HEK293 (cell line): Measurements from ENCODE around the gene ABHD17A.

ENCODE experiments used
- CTCF ChIA-PET: fragments of 350-600 bp; formaldehyde crosslinking; extraction: SDS; loops from one replicate; lab custom pipeline; 2021; ENCODE audit warnings: antibody characterized with exemption; lab: Yijun Ruan, JAX
- POLR2A ChIA-PET: fragments of 300-600 bp; formaldehyde crosslinking; extraction: SDS; loops from one replicate; lab custom pipeline; 2020; ENCODE audit warnings: antibody characterized with exemption, inconsistent platforms; lab: Yijun Ruan, JAX
- H3K27ac ChIP-seq: fragments of 200-500 bp; sonication (Bioruptor generic); 2 replicates; pipeline ENCODE4 v1.5.1; 2014; ENCODE audit warnings: low read depth, low read length, control low read depth, inconsistent platforms; ENCODE audit errors: extremely low read depth
- H3K36me3 ChIP-seq, 2 experiments: fragments of 200-500 bp in 1 of 2; sonication (Bioruptor generic) in 1 of 2; 1 replicate in 1 of 2; 2 replicates in 1 of 2; pipeline ENCODE4 v1.5.1; 2014 to 2017; ENCODE audit warnings: inconsistent platforms in 2 of 2, low read length in 2 of 2; ENCODE audit not compliant: control insufficient read depth in 2 of 2, insufficient read depth in 1 of 2
- H3K4me1 ChIP-seq: fragments of 200-500 bp; sonication (Bioruptor generic); 2 replicates; pipeline ENCODE4 v1.5.1; 2014; ENCODE audit warnings: mild to moderate bottlenecking, low read length, inconsistent platforms; ENCODE audit not compliant: control insufficient read depth, insufficient read depth
- H3K4me3 ChIP-seq: 2 replicates; pipeline ENCODE4 v1.5.1; 2011; ENCODE audit warnings: low read depth, mild to moderate bottlenecking, control low read depth, low read length, moderate library complexity
- H3K9me3 ChIP-seq: fragments of 200-500 bp; sonication (Bioruptor generic); 2 replicates; pipeline ENCODE4 v1.5.1; 2014; ENCODE audit warnings: low read depth, low read length, inconsistent platforms; ENCODE audit not compliant: control insufficient read depth, insufficient read depth
- BCL11A ChIP-seq: fragments of 450-650 bp; formaldehyde crosslinking; IDR thresholded peaks from 2 replicates; pipeline ENCODE4 v1.5.1; 2016; ENCODE audit warnings: low read depth, missing biosample characterization, missing genetic modification characterization
- BCL6B ChIP-seq: fragments of 450-650 bp; formaldehyde crosslinking; IDR thresholded peaks from 2 replicates; pipeline ENCODE4 v1.5.1; 2017; ENCODE audit warnings: missing biosample characterization, missing genetic modification characterization
- GLIS2 ChIP-seq: fragments of 450-650 bp; formaldehyde crosslinking; IDR thresholded peaks from 2 replicates; pipeline ENCODE4 v1.5.1; 2016; ENCODE audit warnings: missing biosample characterization, missing genetic modification characterization
- HIC1 ChIP-seq: fragments of 450-650 bp; formaldehyde crosslinking; IDR thresholded peaks from 2 replicates; pipeline ENCODE4 v1.5.1; 2016; ENCODE audit warnings: missing biosample characterization, missing genetic modification characterization
- KLF1 ChIP-seq: fragments of 450-650 bp; formaldehyde crosslinking; IDR thresholded peaks from 2 replicates; pipeline ENCODE4 v1.5.1; 2016; ENCODE audit warnings: missing biosample characterization, missing genetic modification characterization
- KLF16 ChIP-seq: fragments of 450-650 bp; formaldehyde crosslinking; IDR thresholded peaks from 2 replicates; pipeline ENCODE4 v1.5.1; 2017; ENCODE audit warnings: missing biosample characterization, missing genetic modification characterization
- PRDM4 ChIP-seq: fragments of 450-650 bp; formaldehyde crosslinking; IDR thresholded peaks from 2 replicates; pipeline ENCODE4 v1.5.1; 2017; ENCODE audit warnings: missing biosample characterization, missing genetic modification characterization
- SCRT1 ChIP-seq: fragments of 450-650 bp; formaldehyde crosslinking; IDR thresholded peaks from 2 replicates; pipeline ENCODE4 v1.5.1; 2016; ENCODE audit warnings: missing biosample characterization, missing genetic modification characterization, borderline replicate concordance
- ZBTB6 ChIP-seq: fragments of 450-650 bp; formaldehyde crosslinking; IDR thresholded peaks from 2 replicates; pipeline ENCODE4 v1.5.1; 2017; ENCODE audit warnings: missing biosample characterization, missing genetic modification characterization
- ZBTB8A ChIP-seq: fragments of 450-650 bp; formaldehyde crosslinking; IDR thresholded peaks from 2 replicates; pipeline ENCODE4 v1.5.1; 2016; ENCODE audit warnings: missing biosample characterization, missing genetic modification characterization
- ZNF114 ChIP-seq: fragments of 450-650 bp; formaldehyde crosslinking; IDR thresholded peaks from 2 replicates; pipeline ENCODE4 v1.5.0; 2017; ENCODE audit warnings: missing biosample characterization, missing genetic modification characterization
- ZNF174 ChIP-seq: fragments of 450-650 bp; formaldehyde crosslinking; IDR thresholded peaks from 2 replicates; pipeline ENCODE4 v1.5.0; 2017; ENCODE audit warnings: missing biosample characterization, mild to moderate bottlenecking, missing genetic modification characterization
- ZNF610 ChIP-seq: fragments of 450-650 bp; formaldehyde crosslinking; IDR thresholded peaks from 2 replicates; pipeline ENCODE4 v1.5.1; 2016; ENCODE audit warnings: missing biosample characterization, missing genetic modification characterization, borderline replicate concordance
- ZNF621 ChIP-seq: fragments of 450-650 bp; formaldehyde crosslinking; IDR thresholded peaks from 2 replicates; pipeline ENCODE4 v1.5.1; 2017; ENCODE audit warnings: missing biosample characterization, missing genetic modification characterization
- ZNF664 ChIP-seq: fragments of 450-650 bp; formaldehyde crosslinking; IDR thresholded peaks from 2 replicates; pipeline ENCODE4 v1.5.1; 2016; ENCODE audit warnings: missing biosample characterization, missing genetic modification characterization
- ZNF707 ChIP-seq: fragments of 450-650 bp; formaldehyde crosslinking; IDR thresholded peaks from 2 replicates; pipeline ENCODE4 v1.5.1; 2016; ENCODE audit warnings: missing biosample characterization, missing genetic modification characterization
- ZNF792 ChIP-seq: fragments of 450-650 bp; formaldehyde crosslinking; IDR thresholded peaks from 2 replicates; pipeline ENCODE4 v1.5.1; 2016; ENCODE audit warnings: missing biosample characterization, missing genetic modification characterization
- ZSCAN23 ChIP-seq: fragments of 450-650 bp; formaldehyde crosslinking; IDR thresholded peaks from 2 replicates; pipeline ENCODE4 v1.5.1; 2016; ENCODE audit warnings: missing biosample characterization, missing genetic modification characterization

ABHD17A gene

GRCh38 chr19:1913781-1914577, 28.7 kb upstream of the ABHD17A start (continued):
- TF ChIP-seq HIC1 (tag by site-specific recombination), result 0 out of 2 replicates have a peak, but pooled peaks have one; percentile 13
- TF ChIP-seq ZNF174, result no peak
- no peak for TF ChIP-seq ZBTB8A
- no peak for TF ChIP-seq ZNF610 (tag by site-specific recombination)
- TF ChIP-seq ZNF707 (tag by site-specific recombination), result no peak
- TF ChIP-seq GLIS2 (tag by site-specific recombination), result 0 out of 2 replicates have a peak, but pooled peaks have one; percentile 15
- no peak for TF ChIP-seq BCL6B (tag by site-specific recombination)

GRCh38 chr19:1912760-1913505, 27.6 kb upstream of the ABHD17A start:
- peaks cover 10% of the 10 kb centered on the region for H3K4me1 ChIP-seq
- ChIA-PET CTCF (no interaction called here), POLR2A (no interaction called here)
- TF ChIP-seq ZNF664 (tag by site-specific recombination) (no peak), HIC1 (tag by site-specific recombination) (0 out of 2 replicates have a peak, but pooled peaks have one; percentile 14)
- no peaks in the 10 kb centered on the region for H3K9me3 ChIP-seq
- peaks cover 0 to 55% of the 10 kb centered on the region in 2 experiments; a peak in 2 of 3 replicates for H3K36me3 ChIP-seq
- H3K4me3 ChIP-seq, result no peak overlapping the region
- no peak overlapping the region for H3K27ac ChIP-seq

- ChIA-PET CTCF (interaction anchor here (0.5 to 0.7 kb wide), 3 partner anchors 25 to 645 kb away, joined by 3 read pairs; no protein-coding TSS in a partner anchor), POLR2A (no interaction called here)
- Histone ChIP-seq H3K9me3 (no peaks in the 10 kb centered on the region), H3K27ac (no peak overlapping the region), H3K4me1 (peaks cover 12% of the 10 kb centered on the region), H3K4me3 (no peak overlapping the region), H3K36me3 (peaks cover 0 to 55% of the 10 kb centered on the region in 2 experiments; a peak in 2 of 3 replicates)
- TF ChIP-seq ZNF114 (tag by site-specific recombination) (no peak), KLF1 (peak; percentile 98), KLF16 (tag by site-specific recombination) (no peak), ZNF621 (tag by site-specific recombination) (no peak), PRDM4 (tag by site-specific recombination) (no peak), ZBTB6 (tag by site-specific recombination) (peak; percentile 64; the same call in 1 of the 2 replicates), BCL11A (no peak), SCRT1 (tag by site-specific recombination) (no peak), ZNF792 (no peak), ZNF610 (tag by site-specific recombination) (no peak), ZSCAN23 (no peak)
Measured at GRCh38 chr19:1911995-1912394, 26.7 kb upstream of the ABHD17A start.
